ENCODE measurements around the gene PACSIN2.

GRCh38 chr22:42905702-42906183 lies 109.2 kb downstream of the PACSIN2 start:
- TF ChIP-seq CTCF (IDR thresholded peaks at IDR 0.05; ENCODE audit: insufficient read depth, low read depth, low read length) (no peak), EZH2 (IDR thresholded peaks at IDR 0.05; ENCODE audit: insufficient read depth, low read length) (no peak)

All from astrocyte (in vitro differentiated cells and primary cell).